K562 treated with DMSO at 1 percent for 12 hours (cell line): ENCODE measurements around the gene MSX1. TPM values are rescaled to one million over a fixed set of nuclear protein-coding genes. Genes with fewer than 3 reads are reported as not detected.

Experiments
- total RNA-seq: library from RNA; unstranded; fragments of 300-600 nt; gene quantifications from 2 replicates; pipeline ENCODE4 v1.2.3, GENCODE V29; 2022; ENCODE audit not compliant: insufficient read depth

Gene MSX1
- total RNA-seq = 9.0 and 10.5 TPM in 2 replicates

DNA sequence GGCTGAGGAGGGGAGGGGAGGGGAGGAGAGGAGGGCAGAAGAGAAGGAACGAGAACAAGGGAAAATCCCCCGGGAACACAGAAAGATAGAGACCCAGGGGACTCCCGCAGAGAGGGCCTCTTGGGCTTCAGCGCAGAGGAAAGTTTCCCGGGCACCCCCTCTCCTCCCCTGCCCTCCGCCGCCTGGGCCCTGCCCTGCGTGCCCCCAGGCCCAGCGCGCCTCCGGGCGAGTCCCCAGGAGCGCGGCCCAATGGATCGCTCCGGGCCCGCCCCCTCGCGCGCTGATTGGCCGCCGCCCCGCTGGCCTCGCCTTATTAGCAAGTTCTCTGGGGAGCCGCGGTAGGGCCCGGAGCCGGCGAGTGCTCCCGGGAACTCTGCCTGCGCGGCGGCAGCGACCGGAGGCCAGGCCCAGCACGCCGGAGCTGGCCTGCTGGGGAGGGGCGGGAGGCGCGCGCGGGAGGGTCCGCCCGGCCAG, at the start of gene MSX1:
Gene MSX1, plus strand, starts transcription at position 341 of the 474 bp plus-strand sequence. CDS start 235 bp downstream, outside the sequence.

Other genes starting within 250 kb of the MSX1 start
- gene CYTL1, start 159.8 kb downstream of the MSX1 start, total RNA-seq = not detected in 2 replicates
- gene STK32B, start 191.8 kb downstream of the MSX1 start, total RNA-seq = 0.43 and 1.3 TPM in 2 replicates